Epithelial cell of proximal tubule (primary cell): ENCODE data around the gene ALAS1. TPM values are rescaled to one million over a fixed set of nuclear protein-coding genes. Genes with fewer than 3 reads are reported as not detected.

Experiments
- DNase-seq: peaks from one replicate; pipeline ENCODE4 v3.0.0-alpha.2; 2011; ENCODE audit warnings: low read depth
- H3K4me3 ChIP-seq: 2 replicates; pipeline ENCODE4 v1.5.1; 2011; ENCODE audit warnings: low read depth, mild to moderate bottlenecking, low read length
- total RNA-seq: library from RNA; depleted of rRNA; stranded (reverse); fragments of >200 nt; gene quantifications from 2 replicates; pipeline ENCODE4 v1.2.3, GENCODE V29; 2015
- TF ChIP-seq, protein P1 (sequence below): conservative IDR thresholded peaks from 2 replicates; pipeline ENCODE4 v1.5.1; 2012; ENCODE audit warnings: low read depth, mild to moderate bottlenecking, low read length

Gene ALAS1
- total RNA-seq, 1 donor from 2014 or later: 56.3 TPM

DNA sequence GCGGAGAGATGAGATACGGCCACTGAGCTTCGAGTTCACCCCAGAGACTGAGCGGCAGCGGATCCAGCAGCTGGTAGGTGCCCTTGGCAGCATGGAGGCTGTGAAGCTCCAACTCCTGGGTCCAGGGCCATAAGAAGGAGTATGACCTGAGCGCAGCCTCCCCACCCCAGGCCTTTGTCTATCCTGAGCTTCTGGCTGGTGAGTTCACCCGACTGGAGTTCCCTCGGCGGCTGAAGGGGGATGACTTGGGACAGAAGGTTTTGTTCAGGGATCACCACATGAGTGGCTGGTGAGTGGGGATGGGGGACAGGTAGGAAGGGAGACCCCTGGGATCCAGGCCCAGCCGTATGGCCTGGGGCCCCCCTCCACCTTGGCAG is 50.2 kb downstream of the ALAS1 start:
- no peak for DNase-seq
- TF ChIP-seq, protein P1, sequence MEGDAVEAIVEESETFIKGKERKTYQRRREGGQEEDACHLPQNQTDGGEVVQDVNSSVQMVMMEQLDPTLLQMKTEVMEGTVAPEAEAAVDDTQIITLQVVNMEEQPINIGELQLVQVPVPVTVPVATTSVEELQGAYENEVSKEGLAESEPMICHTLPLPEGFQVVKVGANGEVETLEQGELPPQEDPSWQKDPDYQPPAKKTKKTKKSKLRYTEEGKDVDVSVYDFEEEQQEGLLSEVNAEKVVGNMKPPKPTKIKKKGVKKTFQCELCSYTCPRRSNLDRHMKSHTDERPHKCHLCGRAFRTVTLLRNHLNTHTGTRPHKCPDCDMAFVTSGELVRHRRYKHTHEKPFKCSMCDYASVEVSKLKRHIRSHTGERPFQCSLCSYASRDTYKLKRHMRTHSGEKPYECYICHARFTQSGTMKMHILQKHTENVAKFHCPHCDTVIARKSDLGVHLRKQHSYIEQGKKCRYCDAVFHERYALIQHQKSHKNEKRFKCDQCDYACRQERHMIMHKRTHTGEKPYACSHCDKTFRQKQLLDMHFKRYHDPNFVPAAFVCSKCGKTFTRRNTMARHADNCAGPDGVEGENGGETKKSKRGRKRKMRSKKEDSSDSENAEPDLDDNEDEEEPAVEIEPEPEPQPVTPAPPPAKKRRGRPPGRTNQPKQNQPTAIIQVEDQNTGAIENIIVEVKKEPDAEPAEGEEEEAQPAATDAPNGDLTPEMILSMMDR: no peak

DNA sequence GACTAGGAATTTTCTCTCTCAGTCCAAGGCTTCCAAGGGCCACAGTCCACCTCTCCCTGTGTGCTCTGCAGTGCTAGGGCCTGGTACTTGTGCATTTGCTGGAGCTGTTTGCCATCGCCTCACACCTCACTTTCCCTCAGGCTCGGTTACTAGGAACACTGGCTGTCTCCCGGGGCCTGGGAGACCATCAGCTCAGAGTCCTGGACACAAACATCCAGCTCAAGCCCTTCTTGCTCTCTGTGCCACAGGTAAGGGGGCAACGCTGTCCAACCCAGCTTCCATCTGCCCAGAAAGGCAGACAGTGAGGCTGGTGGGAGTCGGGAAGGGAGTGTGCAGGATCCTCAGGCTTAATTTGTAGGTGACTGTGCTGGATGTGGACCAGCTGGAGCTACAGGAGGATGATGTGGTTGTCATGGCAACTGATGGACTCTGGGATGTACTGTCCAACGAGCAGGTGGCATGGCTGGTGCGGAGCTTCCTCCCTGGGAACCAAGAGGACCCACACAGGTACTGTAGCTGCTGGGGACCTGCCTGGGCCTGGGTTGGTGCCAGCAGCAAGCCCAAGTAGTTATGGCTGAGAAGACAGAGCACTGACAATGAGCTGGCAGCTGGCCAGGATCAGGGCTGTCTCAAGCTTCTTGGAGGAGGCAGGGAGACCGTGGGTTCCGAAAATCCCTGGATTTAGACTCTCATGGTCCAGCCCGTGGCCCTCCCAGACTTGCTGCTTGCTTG is 51.0 kb downstream of the ALAS1 start:
- H3K4me3 ChIP-seq: no peak overlapping the region
- TF ChIP-seq, protein P1: no peak
- DNase-seq: no peak

More for the DNA sequence above, 50.2 kb downstream of the ALAS1 start:
- H3K4me3 ChIP-seq: no peak overlapping the region

DNA sequence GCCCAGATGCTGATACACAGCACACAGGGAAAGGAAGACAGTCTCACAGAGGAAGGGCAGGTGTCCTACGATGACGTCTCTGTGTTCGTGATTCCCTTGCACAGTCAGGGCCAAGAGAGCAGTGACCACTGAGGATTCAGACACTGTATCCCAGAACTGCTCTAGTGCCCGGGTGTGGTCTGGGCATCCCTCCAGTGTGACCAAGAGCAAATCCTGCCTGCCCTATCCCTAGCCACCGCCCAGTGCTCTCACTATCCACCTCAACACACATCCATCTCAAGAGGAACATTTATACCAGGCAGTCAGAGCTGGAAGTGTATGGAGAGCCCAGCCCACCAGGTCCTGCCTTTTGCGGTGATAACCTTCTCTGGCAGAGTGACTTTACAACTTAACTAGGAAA is 51.7 kb downstream of the ALAS1 start:
- DNase-seq: no peak
- TF ChIP-seq, protein P1: no peak
- H3K4me3 ChIP-seq: no peak overlapping the region

DNA sequence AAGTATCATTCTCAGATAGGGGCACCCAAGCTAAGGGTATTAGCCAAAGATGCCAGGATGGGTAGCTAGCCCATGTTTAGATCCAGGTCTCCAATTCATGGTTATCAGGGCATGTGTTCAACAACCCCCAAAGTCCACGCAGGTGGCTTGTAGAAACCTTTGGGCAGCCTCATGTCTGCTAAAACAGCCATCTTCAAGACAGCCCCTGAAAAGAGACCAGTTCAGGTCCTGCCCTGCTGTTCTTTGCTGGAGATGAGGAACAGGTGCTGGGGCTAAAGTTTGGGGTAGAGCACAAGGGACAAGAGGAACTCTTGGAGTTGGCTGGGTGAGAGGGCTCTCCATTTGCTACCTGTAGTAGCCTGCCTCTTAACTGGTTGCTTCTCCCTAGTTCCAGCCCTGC is 52.2 kb downstream of the ALAS1 start:
- no peak for DNase-seq
- no peak overlapping the region for H3K4me3 ChIP-seq
- TF ChIP-seq, protein P1: no peak

DNA sequence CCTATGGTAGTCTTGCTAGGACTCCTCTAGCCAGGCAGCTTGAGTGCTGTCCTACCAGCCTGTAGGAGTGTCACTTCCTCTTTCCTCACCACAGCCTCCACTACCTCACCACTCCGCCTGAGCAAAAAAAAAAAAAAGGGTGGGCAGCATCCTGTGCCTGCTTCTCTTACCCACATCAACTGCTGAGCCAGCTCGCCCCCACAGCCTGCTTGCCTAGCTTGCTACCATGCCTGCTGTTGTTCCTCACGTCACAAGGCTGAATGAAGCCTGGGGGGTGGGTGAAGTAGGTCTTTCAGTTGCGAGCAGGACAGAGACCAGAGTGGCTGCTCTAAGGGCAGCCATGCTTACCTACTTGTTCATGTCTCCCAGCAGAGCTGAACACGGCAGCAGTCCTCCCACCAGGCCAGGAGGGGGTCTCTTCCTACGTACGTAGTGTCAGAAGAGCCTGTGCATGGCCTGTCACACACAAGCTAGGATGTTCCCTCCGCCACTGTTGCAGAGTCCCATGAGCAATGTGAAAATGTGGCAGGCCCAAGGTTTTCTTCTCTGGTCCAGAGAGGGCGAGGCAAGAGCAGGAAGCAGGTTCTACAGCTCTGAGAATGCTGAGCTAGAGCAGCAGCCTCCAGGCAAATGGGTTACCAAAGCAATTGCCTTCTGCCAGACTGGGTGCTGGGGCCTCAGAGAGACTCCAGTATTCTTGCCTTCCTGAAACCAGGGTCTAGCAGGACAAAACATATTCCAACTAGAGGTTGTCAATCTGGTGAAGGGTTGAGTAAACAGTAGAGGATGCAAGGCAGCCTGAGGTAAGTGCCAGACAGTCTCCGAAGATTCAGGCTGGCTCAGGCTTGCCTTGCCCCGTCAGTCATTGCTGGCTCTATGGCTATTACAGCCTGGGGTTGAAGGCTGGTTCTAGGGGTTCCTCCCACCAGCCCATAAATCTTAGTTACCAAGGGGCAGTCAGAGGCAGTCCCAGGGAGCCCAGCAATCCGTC is 55.6 kb downstream of the ALAS1 start:
- TF ChIP-seq, protein P1: no peak
- DNase-seq: no peak
- H3K4me3 ChIP-seq: no peak overlapping the region

DNA sequence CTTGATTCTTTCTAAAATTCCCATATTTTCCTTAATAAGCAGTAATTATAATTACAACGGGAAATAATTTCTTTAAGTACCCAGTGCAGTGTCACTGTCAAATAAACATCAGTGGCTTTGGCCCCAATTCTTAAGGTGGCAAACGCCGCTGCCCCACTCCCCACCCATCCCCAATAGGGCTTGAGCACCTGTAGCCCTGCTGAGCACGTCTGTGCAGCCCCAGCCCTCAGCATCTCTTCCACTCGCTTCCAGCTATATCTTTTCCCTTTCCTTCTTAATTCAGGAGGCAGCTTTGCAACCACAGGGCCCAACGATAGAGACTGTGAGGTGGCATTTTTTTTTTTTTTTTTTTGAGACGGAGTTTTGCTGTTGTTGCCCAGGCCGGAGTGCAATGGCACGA is 56.6 kb downstream of the ALAS1 start:
- H3K4me3 ChIP-seq: no peak overlapping the region
- TF ChIP-seq, protein P1: no peak
- no peak for DNase-seq
